MM.1S (cell line): ENCODE measurements around the gene ABCD1.

Source experiments
- DNase-seq: peaks from one replicate; pipeline ENCODE4 v3.0.0-alpha.2; 2015
- H2AFZ ChIP-seq: fragments of 300-600 bp; sonication (generic); 2 replicates; pipeline ENCODE4 v1.6.0; 2016; ENCODE audit warnings: antibody characterized with exemption, low read length
- H3F3A ChIP-seq: fragments of 300-600 bp; sonication (generic); 2 replicates; pipeline ENCODE4 v1.6.1; 2016; ENCODE audit warnings: mild to moderate bottlenecking, antibody characterized with exemption, low read length, moderate library complexity, mixed read lengths; ENCODE audit not compliant: insufficient read depth
- H3K27ac ChIP-seq: fragments of 300-600 bp; sonication (generic); 2 replicates; pipeline ENCODE4 v1.5.1; 2016; ENCODE audit warnings: mild to moderate bottlenecking, low read length
- H3K27me3 ChIP-seq: fragments of 300-600 bp; sonication (generic); replicated peaks from 2 replicates; pipeline ENCODE4 v1.6.0; 2016; ENCODE audit warnings: low read length; ENCODE audit not compliant: insufficient read depth
- H3K36me3 ChIP-seq: fragments of 300-600 bp; sonication (generic); replicated peaks from 2 replicates; pipeline ENCODE4 v1.6.1; 2016; ENCODE audit warnings: mild to moderate bottlenecking, low read length, mixed read lengths; ENCODE audit not compliant: insufficient read depth
- H3K4me1 ChIP-seq: fragments of 300-600 bp; sonication (generic); 2 replicates; pipeline ENCODE4 v1.6.1; 2016; ENCODE audit warnings: low read length, mixed read lengths
- H3K4me2 ChIP-seq: fragments of 300-600 bp; sonication (generic); 2 replicates; pipeline ENCODE4 v1.6.0; 2016; ENCODE audit warnings: low read depth, low read length
- H3K4me3 ChIP-seq: fragments of 300-600 bp; sonication (generic); 2 replicates; pipeline ENCODE4 v1.5.1; 2016; ENCODE audit warnings: low read length, mixed read lengths
- H3K79me2 ChIP-seq: fragments of 300-600 bp; sonication (generic); 2 replicates; pipeline ENCODE4 v1.6.1; 2016; ENCODE audit warnings: mixed run types, low read length, mixed read lengths
- H3K9ac ChIP-seq: fragments of 300-600 bp; sonication (generic); 2 replicates; pipeline ENCODE4 v1.6.1; 2016; ENCODE audit warnings: low read length, mixed read lengths
- H3K9me2 ChIP-seq: fragments of 300-600 bp; sonication (generic); replicated peaks from 2 replicates; pipeline ENCODE4 v1.6.1; 2016; ENCODE audit warnings: mild to moderate bottlenecking, low read length, mixed read lengths; ENCODE audit not compliant: insufficient read depth
- H3K9me3 ChIP-seq: fragments of 300-600 bp; sonication (generic); replicated peaks from 2 replicates; pipeline ENCODE4 v1.6.1; 2016; ENCODE audit warnings: mild to moderate bottlenecking, low read length, mixed read lengths; ENCODE audit not compliant: insufficient read depth
- H4K20me1 ChIP-seq: fragments of 300-600 bp; sonication (generic); 2 replicates; pipeline ENCODE4 v1.6.1; 2016; ENCODE audit warnings: mild to moderate bottlenecking, low read length, moderate library complexity, mixed read lengths; ENCODE audit not compliant: insufficient read depth
- EZH2 ChIP-seq: fragments of 300-600 bp; sonication (generic); optimal IDR thresholded peaks from 2 replicates; pipeline ENCODE3; 2017; ENCODE audit warnings: low read depth, mild to moderate bottlenecking, antibody characterized with exemption, low read length, mixed read lengths
- EZH2phosphoT487 ChIP-seq: fragments of 300-600 bp; sonication (generic); IDR thresholded peaks from 2 replicates; pipeline ENCODE4 v1.6.1; 2018; ENCODE audit warnings: antibody characterized with exemption, low read length
- TF ChIP-seq, protein P1 (sequence below): fragments of 300-600 bp; sonication (generic); IDR thresholded peaks from 2 replicates; pipeline ENCODE4 v1.5.1; 2016; ENCODE audit warnings: antibody characterized with exemption, low read length, mixed read lengths

The ABCD1 gene

DNA sequence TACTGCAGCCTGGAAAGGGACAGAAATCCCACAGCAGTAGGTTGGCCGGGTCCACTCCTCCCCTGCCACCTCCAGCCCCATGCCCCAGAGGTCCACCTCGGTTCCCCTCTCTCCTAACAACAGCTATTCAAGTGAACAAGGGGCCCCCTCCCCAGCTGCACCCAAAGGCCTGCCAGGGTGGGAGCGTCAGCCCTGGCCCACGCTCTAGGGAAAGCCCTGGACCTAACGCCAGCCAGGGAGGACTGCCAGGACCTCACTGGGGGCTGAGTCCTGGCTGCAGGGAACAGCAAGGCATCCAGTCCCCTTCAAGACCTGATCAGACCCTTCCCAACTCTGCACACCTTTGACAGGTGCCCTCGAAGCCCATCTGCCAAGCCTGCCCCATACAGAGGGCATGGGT is 23.7 kb upstream of the ABCD1 start:
- Histone ChIP-seq H4K20me1 (no peaks in the 10 kb centered on the region), H3K79me2 (no peaks in the 10 kb centered on the region), H3K9me3 (no peaks in the 10 kb centered on the region), H3K27me3 (no peaks in the 10 kb centered on the region), H3K36me3 (no peaks in the 10 kb centered on the region), H3K4me2 (no peak overlapping the region), H2AFZ (no peak overlapping the region), H3K9ac (no peak overlapping the region), H3K9me2 (no peaks in the 10 kb centered on the region), H3K4me1 (no peaks in the 10 kb centered on the region), H3K27ac (no peak overlapping the region), H3F3A (no peaks in the 10 kb centered on the region), H3K4me3 (no peak overlapping the region)
- no peak for TF ChIP-seq EZH2phosphoT487
- TF ChIP-seq, protein P1, sequence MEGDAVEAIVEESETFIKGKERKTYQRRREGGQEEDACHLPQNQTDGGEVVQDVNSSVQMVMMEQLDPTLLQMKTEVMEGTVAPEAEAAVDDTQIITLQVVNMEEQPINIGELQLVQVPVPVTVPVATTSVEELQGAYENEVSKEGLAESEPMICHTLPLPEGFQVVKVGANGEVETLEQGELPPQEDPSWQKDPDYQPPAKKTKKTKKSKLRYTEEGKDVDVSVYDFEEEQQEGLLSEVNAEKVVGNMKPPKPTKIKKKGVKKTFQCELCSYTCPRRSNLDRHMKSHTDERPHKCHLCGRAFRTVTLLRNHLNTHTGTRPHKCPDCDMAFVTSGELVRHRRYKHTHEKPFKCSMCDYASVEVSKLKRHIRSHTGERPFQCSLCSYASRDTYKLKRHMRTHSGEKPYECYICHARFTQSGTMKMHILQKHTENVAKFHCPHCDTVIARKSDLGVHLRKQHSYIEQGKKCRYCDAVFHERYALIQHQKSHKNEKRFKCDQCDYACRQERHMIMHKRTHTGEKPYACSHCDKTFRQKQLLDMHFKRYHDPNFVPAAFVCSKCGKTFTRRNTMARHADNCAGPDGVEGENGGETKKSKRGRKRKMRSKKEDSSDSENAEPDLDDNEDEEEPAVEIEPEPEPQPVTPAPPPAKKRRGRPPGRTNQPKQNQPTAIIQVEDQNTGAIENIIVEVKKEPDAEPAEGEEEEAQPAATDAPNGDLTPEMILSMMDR, result no peak
- TF ChIP-seq EZH2, result no peak
- DNase-seq, result no peak

GRCh38 chrX:153701706-153702105 is 22.9 kb upstream of the ABCD1 start:
- Histone ChIP-seq H3K9me2 (no peaks in the 10 kb centered on the region), H2AFZ (no peak overlapping the region), H3K9me3 (no peaks in the 10 kb centered on the region), H3K36me3 (no peaks in the 10 kb centered on the region), H3K9ac (no peak overlapping the region), H3K4me3 (no peak overlapping the region), H3K4me1 (no peaks in the 10 kb centered on the region), H3K27ac (no peak overlapping the region), H3K27me3 (no peaks in the 10 kb centered on the region), H3F3A (no peaks in the 10 kb centered on the region), H3K79me2 (no peaks in the 10 kb centered on the region), H4K20me1 (no peaks in the 10 kb centered on the region), H3K4me2 (no peak overlapping the region)
- TF ChIP-seq EZH2phosphoT487, result no peak
- DNase-seq, result no peak

DNA sequence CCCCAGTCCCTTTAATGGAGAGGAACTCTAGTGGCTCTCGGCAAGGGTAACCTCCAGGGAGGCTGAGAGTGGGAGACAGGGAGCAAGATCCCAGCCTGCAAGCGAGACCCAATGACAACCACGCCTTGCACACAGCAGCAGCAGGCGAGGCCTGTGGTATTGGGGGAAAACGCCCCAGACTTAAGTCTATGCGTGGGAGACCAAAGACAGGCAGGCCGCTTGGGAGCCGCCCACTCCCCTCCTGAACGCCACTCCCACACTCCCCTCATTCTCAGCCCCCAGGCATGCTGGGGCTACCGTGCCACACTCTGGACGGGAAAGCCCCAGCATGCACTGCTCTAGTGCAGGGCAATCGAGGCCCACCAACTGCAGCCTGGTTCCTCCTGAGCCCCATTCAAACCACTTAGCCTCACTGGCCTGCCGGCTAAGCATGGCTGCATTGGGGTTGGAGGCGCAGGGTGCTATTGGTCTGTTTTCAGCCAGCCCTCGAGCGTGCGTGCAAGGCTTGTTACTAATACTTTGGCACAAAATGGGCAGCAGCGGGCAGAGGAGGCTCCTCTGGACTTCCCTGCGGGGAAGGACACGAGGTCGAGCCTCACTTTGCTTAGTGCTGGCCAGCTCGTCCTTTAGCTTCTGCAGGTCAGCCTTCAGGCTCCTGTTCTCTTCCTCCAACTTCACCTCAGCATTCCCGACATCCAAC is 22.2 kb upstream of the ABCD1 start:
- Histone ChIP-seq H3K4me2 (no peak overlapping the region), H3K27ac (no peak overlapping the region), H4K20me1 (no peaks in the 10 kb centered on the region), H3K9me2 (no peaks in the 10 kb centered on the region), H2AFZ (no peak overlapping the region), H3K9ac (no peak overlapping the region), H3K4me1 (no peaks in the 10 kb centered on the region), H3K36me3 (no peaks in the 10 kb centered on the region), H3K4me3 (no peak overlapping the region), H3K9me3 (no peaks in the 10 kb centered on the region), H3K27me3 (no peaks in the 10 kb centered on the region), H3K79me2 (no peaks in the 10 kb centered on the region), H3F3A (no peaks in the 10 kb centered on the region)
- no peak for DNase-seq
- TF ChIP-seq EZH2phosphoT487 (no peak), EZH2 (no peak)
- TF ChIP-seq, protein P1, result no peak

GRCh38 chrX:153703036-153703370 is 21.7 kb upstream of the ABCD1 start:
- no peak overlapping the region for H3K4me3 ChIP-seq
- no peak for TF ChIP-seq EZH2phosphoT487
- TF ChIP-seq EZH2, result no peak
- TF ChIP-seq, protein P1, result no peak
- no peaks in the 10 kb centered on the region for H3K9me3 ChIP-seq
- no peaks in the 10 kb centered on the region for H3K27me3 ChIP-seq
- H3K36me3 ChIP-seq, result no peaks in the 10 kb centered on the region
- H3F3A ChIP-seq, result no peaks in the 10 kb centered on the region
- no peak overlapping the region for H2AFZ ChIP-seq
- H3K4me2 ChIP-seq, result no peak overlapping the region
- no peaks in the 10 kb centered on the region for H3K79me2 ChIP-seq
- no peak overlapping the region for H3K9ac ChIP-seq
- no peaks in the 10 kb centered on the region for H3K9me2 ChIP-seq
- H3K27ac ChIP-seq, result no peak overlapping the region
- no peak for DNase-seq
- H3K4me1 ChIP-seq, result no peaks in the 10 kb centered on the region
- H4K20me1 ChIP-seq, result no peaks in the 10 kb centered on the region
